ENCODE results near the gene PDE4D.

PDE4D gene

GRCh38 chr5:59605915-59606314, 287.6 kb downstream of the PDE4D start:
- in situ Hi-C loops (cut with HindIII; ENCODE audit: low sequenced_read_pairs) = no loop called here
- no peak overlapping the region for H3K4me3 ChIP-seq (ENCODE audit: low read depth, low read length)
- no peak for DNase-seq (ENCODE audit: low read depth, low spot score)
- no peak for TF ChIP-seq CTCF (IDR thresholded peaks at IDR 0.05; ENCODE audit: low read depth, low read length)

GRCh38 chr5:59604111-59604510, 289.4 kb downstream of the PDE4D start:
- H3K4me3 ChIP-seq (ENCODE audit: low read depth, low read length) = no peak overlapping the region
- no peak for DNase-seq (ENCODE audit: low read depth, low spot score)
- in situ Hi-C loops (cut with HindIII; ENCODE audit: low sequenced_read_pairs) = no loop called here
- no peak for TF ChIP-seq CTCF (IDR thresholded peaks at IDR 0.05; ENCODE audit: low read depth, low read length)

GRCh38 chr5:59600998-59601397, 292.5 kb downstream of the PDE4D start:
- no peak for TF ChIP-seq CTCF (IDR thresholded peaks at IDR 0.05; ENCODE audit: low read depth, low read length)
- DNase-seq (ENCODE audit: low read depth, low spot score) = no peak
- no peak overlapping the region for H3K4me3 ChIP-seq (ENCODE audit: low read depth, low read length)
- in situ Hi-C loops (cut with HindIII; ENCODE audit: low sequenced_read_pairs) = no loop called here

- in situ Hi-C loops (cut with HindIII; ENCODE audit: low sequenced_read_pairs) = no loop called here
- DNase-seq (ENCODE audit: low read depth, low spot score) = no peak
- H3K4me3 ChIP-seq (ENCODE audit: low read depth, low read length) = no peak overlapping the region
- no peak for TF ChIP-seq CTCF (IDR thresholded peaks at IDR 0.05; ENCODE audit: low read depth, low read length)
Observed at GRCh38 chr5:59600153-59600552, 293.4 kb downstream of the PDE4D start.

- in situ Hi-C loops (cut with HindIII; ENCODE audit: low sequenced_read_pairs) = no loop called here
- DNase-seq (ENCODE audit: low read depth, low spot score) = no peak
- no peak for TF ChIP-seq CTCF (IDR thresholded peaks at IDR 0.05; ENCODE audit: low read depth, low read length)
- no peak overlapping the region for H3K4me3 ChIP-seq (ENCODE audit: low read depth, low read length)
Observed at GRCh38 chr5:59599729-59600128, 293.8 kb downstream of the PDE4D start.

- in situ Hi-C loops (cut with HindIII; ENCODE audit: low sequenced_read_pairs) = no loop called here
- no peak overlapping the region for H3K4me3 ChIP-seq (ENCODE audit: low read depth, low read length)
- TF ChIP-seq CTCF (IDR thresholded peaks at IDR 0.05; ENCODE audit: low read depth, low read length) = no peak
- DNase-seq (ENCODE audit: low read depth, low spot score) = no peak
Observed at GRCh38 chr5:59598547-59598874, 295.0 kb downstream of the PDE4D start.

All from astrocyte of the spinal cord (primary cell).